Fibroblast of lung (primary cell): ENCODE measurements around the gene SYTL4. TPM values are rescaled to one million over a fixed set of nuclear protein-coding genes. Genes with fewer than 3 reads are reported as not detected.

Experiments
- DNase-seq, 2 donors: peaks; one replicate each; pipeline versions ENCODE4 v3.0.0 to v3.0.0-alpha.2; 2010; ENCODE audit warnings: low read depth in 2 of 2
- H2AFZ ChIP-seq: 2 replicates; pipeline ENCODE4 v1.5.1; 2012; ENCODE audit warnings: low read length, control low read depth, inconsistent platforms
- H3K27ac ChIP-seq: 2 replicates; pipeline ENCODE4 v1.5.1; 2011; ENCODE audit warnings: low read length, control low read depth; ENCODE audit not compliant: insufficient read depth
- H3K27me3 ChIP-seq: 2 replicates; pipeline ENCODE4 v1.5.1; 2011; ENCODE audit warnings: mild to moderate bottlenecking, low read length; ENCODE audit not compliant: control insufficient read depth, insufficient read depth
- H3K36me3 ChIP-seq: 2 replicates; pipeline ENCODE4 v1.5.1; 2011; ENCODE audit warnings: low read length; ENCODE audit not compliant: control insufficient read depth, insufficient read depth
- H3K4me1 ChIP-seq: 2 replicates; pipeline ENCODE4 v1.5.1; 2011; ENCODE audit warnings: low read length; ENCODE audit not compliant: control insufficient read depth, insufficient read depth; ENCODE audit errors: extremely low read depth
- H3K4me2 ChIP-seq: 2 replicates; pipeline ENCODE4 v1.5.1; 2011; ENCODE audit warnings: low read length, control low read depth; ENCODE audit not compliant: insufficient read depth; ENCODE audit errors: extremely low read depth
- H3K4me3 ChIP-seq, 4 experiments: fragments of 200-600 bp in 1 of 4; sonication (generic) in 1 of 4; replicated peaks in 1 of 4; 2 replicates each; pipeline ENCODE4 v1.5.1; 2011 to 2016; ENCODE audit warnings: low read length in 4 of 4, low read depth in 3 of 4, mild to moderate bottlenecking in 3 of 4, control low read depth in 2 of 4, inconsistent platforms in 1 of 4, mixed read lengths in 1 of 4; ENCODE audit not compliant: insufficient read depth in 1 of 4; ENCODE audit errors: control extremely low read depth in 1 of 4
- H3K79me2 ChIP-seq: 2 replicates; pipeline ENCODE4 v1.5.1; 2012; ENCODE audit warnings: mild to moderate bottlenecking, low read length, inconsistent platforms; ENCODE audit not compliant: control insufficient read depth, insufficient read depth
- H3K9ac ChIP-seq: 2 replicates; pipeline ENCODE4 v1.5.1; 2011; ENCODE audit warnings: mild to moderate bottlenecking, low read length, control low read depth; ENCODE audit not compliant: insufficient read depth
- H3K9me3 ChIP-seq: 2 replicates; pipeline ENCODE4 v1.5.1; 2012; ENCODE audit warnings: low read depth, low read length; ENCODE audit not compliant: control insufficient read depth, insufficient read depth
- H4K20me1 ChIP-seq: 2 replicates; pipeline ENCODE4 v1.5.1; 2011; ENCODE audit warnings: low read length; ENCODE audit not compliant: control insufficient read depth, insufficient read depth; ENCODE audit errors: extremely low read depth
- CTCF ChIP-seq, 2 donors: IDR thresholded peaks in 1 of 2; conservative IDR thresholded peaks in 1 of 2; 1 replicate in 1 of 2; 2 replicates in 1 of 2; pipeline ENCODE4 v1.5.1; 2011 to 2012; ENCODE audit warnings: low read length in 2 of 2, control low read depth in 1 of 2, inconsistent platforms in 1 of 2, low read depth in 1 of 2, mild to moderate bottlenecking in 1 of 2
- EZH2 ChIP-seq: IDR thresholded peaks from 2 replicates; pipeline ENCODE4 v1.5.1; 2012; ENCODE audit warnings: low read length, control low read depth, mild to moderate bottlenecking; ENCODE audit errors: missing control alignments
- polyA plus RNA-seq, 2 donors: library from polyadenylated mRNA; depleted of rRNA in 1 of 2; stranded (reverse) in 1 of 2; unstranded in 1 of 2; fragments of >200 nt; gene quantifications; 2 replicates each; pipeline ENCODE4 v1.2.1, GENCODE V29; 2011 to 2012; ENCODE audit warnings: missing spikeins in 1 of 2
- total RNA-seq: library from RNA; depleted of rRNA; stranded (reverse); fragments of >200 nt; gene quantifications from 2 replicates; pipeline ENCODE4 v1.2.1, GENCODE V29; 2014

Gene SYTL4
- total and polyA plus RNA-seq, 2 donors (not counting 1 experiment from before 2014, with no cell fraction given): 2.9 to 8.8 TPM

- no peak overlapping the region for H3K4me2 ChIP-seq
- H3K9ac ChIP-seq: no peak overlapping the region
- H4K20me1 ChIP-seq: no peaks in the 10 kb centered on the region
- H2AFZ ChIP-seq: no peak overlapping the region
- TF ChIP-seq EZH2: no peak
- no peak for TF ChIP-seq CTCF (conservative IDR thresholded peaks at IDR 0.05 in 1 of 2, IDR thresholded peaks at IDR 0.05 in 1 of 2; ENCODE audit: low read depth in 1 of 2, low read length in 2 of 2)
- no peaks in the 10 kb centered on the region for H3K36me3 ChIP-seq
- no peaks in the 10 kb centered on the region for H3K27me3 ChIP-seq
- DNase-seq: no peak
- no peak overlapping the region for H3K27ac ChIP-seq
- no peaks in the 10 kb centered on the region for H3K79me2 ChIP-seq
- no peaks in the 10 kb centered on the region for H3K9me3 ChIP-seq
- no peaks in the 10 kb centered on the region for H3K4me1 ChIP-seq
- no peak overlapping the region for H3K4me3 ChIP-seq
These were observed 36.6 kb downstream of the SYTL4 start for GRCh38 chrX:100695302-100695701.

- H3K9me3 ChIP-seq: no peaks in the 10 kb centered on the region
- TF ChIP-seq EZH2 (no peak), CTCF (conservative IDR thresholded peaks at IDR 0.05 in 1 of 2, IDR thresholded peaks at IDR 0.05 in 1 of 2; ENCODE audit: low read depth in 1 of 2, low read length in 2 of 2) (no peak)
- DNase-seq: no peak
- H3K27ac ChIP-seq: no peak overlapping the region
- no peak overlapping the region for H3K9ac ChIP-seq
- no peaks in the 10 kb centered on the region for H3K36me3 ChIP-seq
- H3K79me2 ChIP-seq: no peaks in the 10 kb centered on the region
- H3K4me1 ChIP-seq: peaks cover 2% of the 10 kb centered on the region
- no peak overlapping the region for H3K4me3 ChIP-seq
- no peak overlapping the region for H3K4me2 ChIP-seq
- no peaks in the 10 kb centered on the region for H3K27me3 ChIP-seq
- H2AFZ ChIP-seq: no peak overlapping the region
- no peaks in the 10 kb centered on the region for H4K20me1 ChIP-seq
These were observed 44.4 kb downstream of the SYTL4 start for GRCh38 chrX:100687546-100687945.

- H3K4me3 ChIP-seq: no peak overlapping the region
- H3K27ac ChIP-seq: no peak overlapping the region
- H3K36me3 ChIP-seq: no peaks in the 10 kb centered on the region
- no peak overlapping the region for H3K4me2 ChIP-seq
- no peak for DNase-seq
- TF ChIP-seq CTCF (conservative IDR thresholded peaks at IDR 0.05 in 1 of 2, IDR thresholded peaks at IDR 0.05 in 1 of 2; ENCODE audit: low read depth in 1 of 2, low read length in 2 of 2): no peak
- TF ChIP-seq EZH2: no peak
- H3K79me2 ChIP-seq: no peaks in the 10 kb centered on the region
- H3K4me1 ChIP-seq: peaks cover 2% of the 10 kb centered on the region
- no peak overlapping the region for H3K9ac ChIP-seq
- H4K20me1 ChIP-seq: no peaks in the 10 kb centered on the region
- no peaks in the 10 kb centered on the region for H3K27me3 ChIP-seq
- H3K9me3 ChIP-seq: no peaks in the 10 kb centered on the region
- H2AFZ ChIP-seq: no peak overlapping the region
These were observed 44.8 kb downstream of the SYTL4 start for GRCh38 chrX:100687128-100687527.
